Camera-type eye (tissue), 1 donor: Measurements from ENCODE around the gene OR8D2. TPM values are rescaled to one million over a fixed set of nuclear protein-coding genes. Genes with fewer than 3 reads are reported as not detected.

Experiments
- total RNA-seq: library from RNA; depleted of rRNA; stranded (reverse); fragments of >200 nt; gene quantifications from one replicate; pipeline ENCODE4 v1.2.3, GENCODE V29; 2014

The OR8D2 gene
- not detected for total RNA-seq

GRCh38 chr11:124320097-124320496, at the start of gene OR8D2:
Gene OR8D2 (minus strand): TSS chr11:124320197. CDS start chr11:124320197, 0 bp downstream.

GRCh38 chr11:124313849-124314248, 6.1 kb downstream of the OR8D2 start, which contains the start of gene OR8D1:
Gene OR8D1 (minus strand): TSS chr11:124313949. CDS start chr11:124310766, 3,183 bp downstream.

Other genes starting within 250 kb of the OR8D2 start
- gene VWA5A, start 204.7 kb downstream of the OR8D2 start, total RNA-seq, result 23.7 TPM
- not detected for gene OR10D3, start 136.9 kb downstream of the OR8D2 start, total RNA-seq
- not detected for gene OR8G1, start 79.1 kb downstream of the OR8D2 start, total RNA-seq
- gene OR8G5, start 63.8 kb downstream of the OR8D2 start, total RNA-seq, result not detected
- gene OR8D1, start 6.2 kb downstream of the OR8D2 start, total RNA-seq, result not detected
- gene OR8B2, start 64.3 kb upstream of the OR8D2 start, total RNA-seq, result not detected
- gene OR8B3, start 78.8 kb upstream of the OR8D2 start, total RNA-seq, result not detected
- gene OR8B4, start 104.7 kb upstream of the OR8D2 start, total RNA-seq, result not detected
- not detected for gene OR8B8, start 125.5 kb upstream of the OR8D2 start, total RNA-seq
- gene OR8B12, start 223.5 kb upstream of the OR8D2 start, total RNA-seq, result not detected
- not detected for gene OR8A1, start 249.8 kb upstream of the OR8D2 start, total RNA-seq